ENCODE data around the gene TPSAB1. TPM values are rescaled to one million over a fixed set of nuclear protein-coding genes. Genes with fewer than 3 reads are reported as not detected.
"Not testable (repeated sequence)": the region's sequence is repeated elsewhere in the genome, so short reads cannot be mapped to it uniquely, and the experiment has no call there.

Gene TPSAB1
- total RNA-seq, 1 donor from 2014 or later, result not detected

DNA sequence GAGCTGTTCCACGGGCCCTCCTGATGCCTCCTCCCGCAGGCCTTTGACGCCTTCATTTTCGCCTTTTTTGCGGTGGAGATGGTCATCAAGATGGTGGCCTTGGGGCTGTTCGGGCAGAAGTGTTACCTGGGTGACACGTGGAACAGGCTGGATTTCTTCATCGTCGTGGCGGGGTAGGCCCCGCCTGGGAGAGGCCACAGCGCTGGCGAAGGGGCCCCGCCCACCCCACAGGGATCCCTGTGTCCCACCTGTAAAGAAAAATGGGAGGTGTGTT is 45.2 kb upstream of the TPSAB1 start:
- TF ChIP-seq, protein P1, sequence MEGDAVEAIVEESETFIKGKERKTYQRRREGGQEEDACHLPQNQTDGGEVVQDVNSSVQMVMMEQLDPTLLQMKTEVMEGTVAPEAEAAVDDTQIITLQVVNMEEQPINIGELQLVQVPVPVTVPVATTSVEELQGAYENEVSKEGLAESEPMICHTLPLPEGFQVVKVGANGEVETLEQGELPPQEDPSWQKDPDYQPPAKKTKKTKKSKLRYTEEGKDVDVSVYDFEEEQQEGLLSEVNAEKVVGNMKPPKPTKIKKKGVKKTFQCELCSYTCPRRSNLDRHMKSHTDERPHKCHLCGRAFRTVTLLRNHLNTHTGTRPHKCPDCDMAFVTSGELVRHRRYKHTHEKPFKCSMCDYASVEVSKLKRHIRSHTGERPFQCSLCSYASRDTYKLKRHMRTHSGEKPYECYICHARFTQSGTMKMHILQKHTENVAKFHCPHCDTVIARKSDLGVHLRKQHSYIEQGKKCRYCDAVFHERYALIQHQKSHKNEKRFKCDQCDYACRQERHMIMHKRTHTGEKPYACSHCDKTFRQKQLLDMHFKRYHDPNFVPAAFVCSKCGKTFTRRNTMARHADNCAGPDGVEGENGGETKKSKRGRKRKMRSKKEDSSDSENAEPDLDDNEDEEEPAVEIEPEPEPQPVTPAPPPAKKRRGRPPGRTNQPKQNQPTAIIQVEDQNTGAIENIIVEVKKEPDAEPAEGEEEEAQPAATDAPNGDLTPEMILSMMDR (IDR thresholded peaks at IDR 0.05; ENCODE audit: unreplicated experiment), result no peak
- Mint-ChIP-seq H3K27ac (no peak overlapping the region), H3K36me3 (no peaks in the 10 kb centered on the region), H3K4me3 (no peak overlapping the region), H3K9me3 (no peaks in the 10 kb centered on the region), H3K4me1 (no peaks in the 10 kb centered on the region), H3K27me3 (ENCODE audit: low read depth) (no peaks in the 10 kb centered on the region)
- DNase-seq (ENCODE audit: low spot score in 2 of 2, unreplicated experiment in 2 of 2), result no peak

DNA sequence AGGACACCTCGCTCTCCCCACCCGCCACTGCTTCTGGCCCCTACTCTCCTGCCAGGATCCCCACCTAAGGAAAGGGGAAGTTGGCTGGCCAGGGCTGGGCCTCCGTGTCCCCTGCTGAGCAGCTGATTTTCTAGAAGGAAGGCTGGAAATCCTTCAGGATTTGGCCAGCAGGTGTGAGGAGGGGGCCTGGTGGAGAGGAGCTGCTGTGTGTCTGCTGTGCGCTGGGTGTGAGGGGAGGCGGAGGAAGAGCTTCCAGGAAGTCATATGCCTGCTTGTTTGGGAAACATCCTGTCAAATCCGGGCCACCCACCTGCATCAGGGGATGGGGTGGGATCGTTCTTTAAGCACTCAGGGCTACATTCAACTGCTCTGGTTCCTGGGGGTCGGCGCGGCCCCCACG is 44.0 kb upstream of the TPSAB1 start:
- H3K27ac Mint-ChIP-seq, result no peak overlapping the region
- DNase-seq (ENCODE audit: low spot score in 2 of 2, unreplicated experiment in 2 of 2), result no peak
- H3K27me3 Mint-ChIP-seq (ENCODE audit: low read depth), result no peaks in the 10 kb centered on the region
- no peak overlapping the region for H3K4me3 Mint-ChIP-seq
- no peaks in the 10 kb centered on the region for H3K4me1 Mint-ChIP-seq
- no peaks in the 10 kb centered on the region for H3K9me3 Mint-ChIP-seq
- TF ChIP-seq, protein P1 (IDR thresholded peaks at IDR 0.05; ENCODE audit: unreplicated experiment), result no peak
- H3K36me3 Mint-ChIP-seq, result no peaks in the 10 kb centered on the region

DNA sequence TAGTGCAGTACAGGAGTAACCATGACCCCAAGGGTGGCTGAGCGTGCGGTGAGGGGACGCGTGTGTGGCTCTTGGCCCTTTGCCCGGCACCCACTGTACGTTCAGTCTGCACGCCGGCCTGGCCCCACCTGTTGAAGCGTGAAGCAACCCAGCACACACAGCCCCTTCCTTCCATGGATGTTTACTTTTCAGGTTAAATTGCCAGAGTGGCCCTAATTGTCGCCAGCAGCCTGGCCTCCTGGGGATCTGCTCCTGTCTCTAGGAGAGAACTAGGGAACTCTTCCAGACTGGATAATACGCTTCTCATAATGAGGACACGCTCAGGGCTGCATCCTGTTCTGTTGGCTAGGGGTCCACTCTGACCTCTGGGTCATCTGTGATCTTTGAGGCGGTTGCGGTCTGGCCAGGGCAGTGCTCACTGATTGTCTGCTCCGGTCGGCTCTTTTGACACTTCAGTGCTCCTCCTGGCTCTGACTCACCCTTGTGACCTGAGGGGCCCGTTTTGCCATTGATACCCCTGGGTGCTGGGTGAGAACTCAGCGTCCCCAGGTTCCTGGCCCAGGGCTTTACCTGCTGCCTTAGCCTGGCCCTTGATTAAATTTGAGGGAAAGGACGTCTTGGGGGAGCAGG is 43.2 kb upstream of the TPSAB1 start:
- no peaks in the 10 kb centered on the region for H3K4me1 Mint-ChIP-seq

GRCh38 chr16:1198194-1198593 is 42.3 kb upstream of the TPSAB1 start:
- no peaks in the 10 kb centered on the region for H3K9me3 Mint-ChIP-seq
- H3K27ac Mint-ChIP-seq, result no peak overlapping the region
- no peaks in the 10 kb centered on the region for H3K27me3 Mint-ChIP-seq (ENCODE audit: low read depth)
- H3K4me1 Mint-ChIP-seq, result no peaks in the 10 kb centered on the region
- H3K36me3 Mint-ChIP-seq, result no peaks in the 10 kb centered on the region
- TF ChIP-seq, protein P1 (IDR thresholded peaks at IDR 0.05; ENCODE audit: unreplicated experiment), result no peak
- no peak for DNase-seq (ENCODE audit: low spot score in 2 of 2, unreplicated experiment in 2 of 2)
- H3K4me3 Mint-ChIP-seq, result no peak overlapping the region

More for the DNA sequence above, 43.2 kb upstream of the TPSAB1 start:
- TF ChIP-seq, protein P1 (IDR thresholded peaks at IDR 0.05; ENCODE audit: unreplicated experiment), result no peak
- no peak overlapping the region for H3K27ac Mint-ChIP-seq
- no peaks in the 10 kb centered on the region for H3K36me3 Mint-ChIP-seq
- no peaks in the 10 kb centered on the region for H3K9me3 Mint-ChIP-seq
- H3K4me3 Mint-ChIP-seq, result no peak overlapping the region
- H3K27me3 Mint-ChIP-seq (ENCODE audit: low read depth), result no peaks in the 10 kb centered on the region
- DNase-seq (ENCODE audit: low spot score in 2 of 2, unreplicated experiment in 2 of 2), result no peak

DNA sequence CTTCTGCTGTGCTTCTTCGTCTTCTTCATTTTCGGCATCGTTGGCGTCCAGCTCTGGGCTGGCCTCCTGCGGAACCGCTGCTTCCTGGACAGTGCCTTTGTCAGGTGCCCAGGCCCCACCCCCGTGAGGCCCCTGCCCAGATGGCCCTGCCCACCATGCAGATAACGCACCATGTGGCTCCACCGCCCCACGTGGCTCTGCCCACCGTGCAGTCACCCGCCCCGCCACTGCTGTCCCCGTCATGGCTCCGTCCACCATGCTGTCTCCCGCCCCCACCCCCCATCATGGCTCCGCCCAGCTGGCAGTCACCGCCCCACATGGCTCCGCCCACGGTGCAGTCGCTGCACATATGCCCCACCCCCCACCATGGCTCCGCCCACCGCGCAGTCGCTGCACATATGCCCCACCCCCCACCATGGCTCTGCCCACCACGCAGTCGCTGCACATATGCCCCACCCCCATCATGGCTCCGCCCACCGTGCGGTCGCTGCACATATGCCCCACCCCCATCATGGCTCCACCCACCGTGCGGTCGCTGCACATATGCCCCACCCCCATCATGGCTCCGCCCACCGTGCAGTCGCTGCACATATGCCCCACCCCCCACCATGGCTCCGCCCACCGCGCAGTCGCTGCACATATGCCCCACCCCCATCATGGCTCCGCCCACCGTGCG is 41.7 kb upstream of the TPSAB1 start:
- H3K4me3 Mint-ChIP-seq; H3K4me1 Mint-ChIP-seq; H3K9me3 Mint-ChIP-seq; H3K27me3 Mint-ChIP-seq (ENCODE audit: low read depth); H3K36me3 Mint-ChIP-seq; DNase-seq (ENCODE audit: low spot score in 2 of 2, unreplicated experiment in 2 of 2); H3K27ac Mint-ChIP-seq: not testable (repeated sequence)

GRCh38 chr16:1199347-1200013 is 41.0 kb upstream of the TPSAB1 start:
- Mint-ChIP-seq H3K4me3 (no peak overlapping the region), H3K27ac (no peak overlapping the region)

More at GRCh38 chr16:1199347-1200013, 41.0 kb upstream of the TPSAB1 start:
- no peaks in the 10 kb centered on the region for H3K9me3 Mint-ChIP-seq
- H3K27me3 Mint-ChIP-seq (ENCODE audit: low read depth), result no peaks in the 10 kb centered on the region
- no peaks in the 10 kb centered on the region for H3K36me3 Mint-ChIP-seq
- H3K4me1 Mint-ChIP-seq, result no peaks in the 10 kb centered on the region
- DNase-seq (ENCODE audit: low spot score in 2 of 2, unreplicated experiment in 2 of 2), result no peak
- TF ChIP-seq, protein P1 (IDR thresholded peaks at IDR 0.05; ENCODE audit: unreplicated experiment), result no peak
